DND-41 (cell line): ENCODE measurements around the gene CALHM6.

Experiments used
- ATAC-seq: fragments of 200-7000 bp; cut with Tn5 transposase; 3 replicates; pipeline ENCODE4 v1.9.1; 2021; ENCODE audit warnings: low read depth; ENCODE audit not compliant: insufficient read depth
- DNase-seq: peaks from one replicate; pipeline ENCODE4 v3.0.0-alpha.2; 2020
- H2AFZ ChIP-seq: 2 replicates; pipeline ENCODE4 v1.6.0; 2012; ENCODE audit warnings: low read depth, low read length
- H3K27ac ChIP-seq: 2 replicates; pipeline ENCODE4 v1.5.1; 2012; ENCODE audit warnings: low read length, inconsistent platforms
- H3K27me3 ChIP-seq: fragments of 200-600 bp; sonication (generic); 2 replicates; pipeline ENCODE4 v1.6.0; 2012; ENCODE audit warnings: low read length, mild to moderate bottlenecking, inconsistent platforms; ENCODE audit not compliant: insufficient read depth, poor library complexity
- H3K36me3 ChIP-seq: 2 replicates; pipeline ENCODE4 v1.5.1; 2012; ENCODE audit warnings: low read length, inconsistent platforms; ENCODE audit not compliant: insufficient read depth
- H3K4me1 ChIP-seq: 2 replicates; pipeline ENCODE4 v1.5.1; 2012; ENCODE audit warnings: mild to moderate bottlenecking, low read length; ENCODE audit not compliant: insufficient read depth
- H3K4me2 ChIP-seq: 2 replicates; pipeline ENCODE4 v1.6.0; 2012; ENCODE audit warnings: mild to moderate bottlenecking, moderate library complexity, low read length, inconsistent platforms; ENCODE audit not compliant: insufficient read depth
- H3K4me3 ChIP-seq, 2 experiments: fragments of 200-600 bp in 1 of 2; shearing (Covaris generic) in 1 of 2; 2 replicates each; pipeline ENCODE4 v1.5.1; 2012 to 2016; ENCODE audit warnings: inconsistent platforms in 2 of 2, low read length in 2 of 2, mild to moderate bottlenecking in 2 of 2, low read depth in 1 of 2, moderate library complexity in 1 of 2
- H3K79me2 ChIP-seq: 2 replicates; pipeline ENCODE4 v1.6.0; 2012; ENCODE audit warnings: low read length, inconsistent platforms; ENCODE audit not compliant: insufficient read depth
- H3K9ac ChIP-seq: 2 replicates; pipeline ENCODE4 v1.6.0; 2012; ENCODE audit warnings: low read depth, mild to moderate bottlenecking, inconsistent platforms, low read length, moderate library complexity
- H3K9me3 ChIP-seq: 2 replicates; pipeline ENCODE4 v1.5.1; 2012; ENCODE audit warnings: low read length, moderate library complexity, mild to moderate bottlenecking, inconsistent platforms; ENCODE audit not compliant: insufficient read depth, severe bottlenecking
- H4K20me1 ChIP-seq: 2 replicates; pipeline ENCODE4 v1.6.0; 2012; ENCODE audit warnings: low read length; ENCODE audit not compliant: insufficient read depth
- CTCF ChIP-seq: IDR thresholded peaks from 2 replicates; pipeline ENCODE4 v1.5.1; 2012; ENCODE audit warnings: borderline replicate concordance, low read length, moderate library complexity, mild to moderate bottlenecking; ENCODE audit not compliant: poor library complexity, severe bottlenecking; ENCODE audit errors: extremely low read depth
- EZH2 ChIP-seq: IDR thresholded peaks from 3 replicates; pipeline ENCODE4 v1.6.1; 2012; ENCODE audit warnings: borderline replicate concordance, low read depth, mild to moderate bottlenecking, moderate library complexity, low read length, inconsistent platforms; ENCODE audit not compliant: severe bottlenecking

The CALHM6 gene

GRCh38 chr6:116443105-116443504 is 18.1 kb upstream of the CALHM6 start:
- Histone ChIP-seq H3K79me2 (no peaks in the 10 kb centered on the region), H3K9ac (no peak overlapping the region), H3K27ac (no peak overlapping the region), H3K36me3 (no peaks in the 10 kb centered on the region), H3K27me3 (no peaks in the 10 kb centered on the region), H4K20me1 (no peaks in the 10 kb centered on the region), H3K4me1 (peaks cover 12% of the 10 kb centered on the region), H2AFZ (no peak overlapping the region), H3K4me3 (no peak overlapping the region), H3K9me3 (no peaks in the 10 kb centered on the region), H3K4me2 (no peak overlapping the region)
- TF ChIP-seq CTCF, result no peak
- no peak for TF ChIP-seq EZH2
- ATAC-seq (no peak), DNase-seq (no peak)

- no peak overlapping the region for H3K9ac ChIP-seq
- H3K27ac ChIP-seq, result no peak overlapping the region
- H3K27me3 ChIP-seq, result no peaks in the 10 kb centered on the region
- H3K4me3 ChIP-seq, result no peak overlapping the region
- ATAC-seq (peak; percentile 71), DNase-seq (no peak)
- H2AFZ ChIP-seq, result no peak overlapping the region
- H3K79me2 ChIP-seq, result no peaks in the 10 kb centered on the region
- H3K36me3 ChIP-seq, result no peaks in the 10 kb centered on the region
- no peak overlapping the region for H3K4me2 ChIP-seq
- H4K20me1 ChIP-seq, result no peaks in the 10 kb centered on the region
- H3K9me3 ChIP-seq, result no peaks in the 10 kb centered on the region
- H3K4me1 ChIP-seq, result peaks cover 12% of the 10 kb centered on the region
- no peak for TF ChIP-seq EZH2
- peak; percentile 61 for TF ChIP-seq CTCF
Measured at GRCh38 chr6:116444092-116444491, 17.1 kb upstream of the CALHM6 start.

- TF ChIP-seq CTCF, result no peak
- no peak for TF ChIP-seq EZH2
- no peaks in the 10 kb centered on the region for H4K20me1 ChIP-seq
- H3K27ac ChIP-seq, result no peak overlapping the region
- peaks cover 12% of the 10 kb centered on the region for H3K4me1 ChIP-seq
- no peak overlapping the region for H2AFZ ChIP-seq
- H3K4me3 ChIP-seq, result no peak overlapping the region
- no peaks in the 10 kb centered on the region for H3K36me3 ChIP-seq
- ATAC-seq (peak; percentile 62), DNase-seq (no peak)
- no peaks in the 10 kb centered on the region for H3K79me2 ChIP-seq
- H3K27me3 ChIP-seq, result no peaks in the 10 kb centered on the region
- no peak overlapping the region for H3K9ac ChIP-seq
- no peak overlapping the region for H3K4me2 ChIP-seq
- no peaks in the 10 kb centered on the region for H3K9me3 ChIP-seq
Measured at GRCh38 chr6:116444575-116444974, 16.6 kb upstream of the CALHM6 start.

- Histone ChIP-seq H3K4me2 (no peak overlapping the region), H3K27me3 (no peaks in the 10 kb centered on the region), H4K20me1 (no peaks in the 10 kb centered on the region), H3K36me3 (no peaks in the 10 kb centered on the region), H3K9me3 (no peaks in the 10 kb centered on the region), H2AFZ (no peak overlapping the region), H3K4me1 (peaks cover 12% of the 10 kb centered on the region), H3K27ac (no peak overlapping the region), H3K4me3 (no peak overlapping the region), H3K9ac (no peak overlapping the region), H3K79me2 (no peaks in the 10 kb centered on the region)
- TF ChIP-seq CTCF, result no peak
- TF ChIP-seq EZH2, result no peak
- peak; percentile 77 for ATAC-seq
- peak; percentile 53 for DNase-seq
Measured at GRCh38 chr6:116445102-116445501, 16.1 kb upstream of the CALHM6 start.
